Caco-2 (cell line): ENCODE measurements around the gene PDGFA. TPM values are rescaled to one million over a fixed set of nuclear protein-coding genes. Genes with fewer than 3 reads are reported as not detected.

Experiments used
- BruUV-seq: library from RNA; stranded (reverse); fragments of 400-500 nt; replicated peaks from 2 replicates; lab custom pipeline; 2021; lab: Mats Ljungman, UMichigan
- CTCF ChIA-PET: fragments of 300-600 bp; sonication (Branson Sonifier 250); formaldehyde crosslinking; loops from one replicate; lab custom pipeline; 2022; ENCODE audit warnings: antibody characterized with exemption; lab: Charles Lee
- POLR2A ChIA-PET: fragments of 300-600 bp; sonication (Branson Sonifier 250); formaldehyde crosslinking; loops from one replicate; lab custom pipeline; 2022; ENCODE audit warnings: antibody characterized with exemption; lab: Charles Lee
- DNase-seq, 2 experiments: peaks; one replicate each; pipeline versions ENCODE4 v3.0.0 to v3.0.0-alpha.2; 2020 to 2022
- H3K27me3 ChIP-seq: replicated peaks from 2 replicates; pipeline ENCODE4 v1.6.0; 2011; ENCODE audit warnings: low read length; ENCODE audit not compliant: control insufficient read depth, insufficient read depth
- H3K36me3 ChIP-seq: 2 replicates; pipeline ENCODE4 v1.5.1; 2011; ENCODE audit warnings: low read length; ENCODE audit not compliant: control insufficient read depth, insufficient read depth
- H3K4me1 ChIP-seq: fragments of 250-450 bp; sonication (Bioruptor Pico); 2 replicates; pipeline ENCODE4 v1.5.1; 2020; ENCODE audit warnings: mild to moderate bottlenecking
- H3K4me3 ChIP-seq: 2 replicates; pipeline ENCODE4 v1.5.1; 2011; ENCODE audit warnings: low read depth, mild to moderate bottlenecking, control low read depth, low read length
- H3K9me3 ChIP-seq: fragments of 250-450 bp; sonication (Bioruptor Pico); 2 replicates; pipeline ENCODE4 v1.5.1; 2020; ENCODE audit warnings: mild to moderate bottlenecking, moderate library complexity
- H3K27ac Mint-ChIP-seq: one replicate; pipeline ENCODE4 v1.8.0; 2022; ENCODE audit warnings: mixed read lengths; ENCODE audit not compliant: unreplicated experiment
- H3K27me3 Mint-ChIP-seq: one replicate; pipeline ENCODE4 v1.8.0; 2022; ENCODE audit warnings: mixed read lengths; ENCODE audit not compliant: insufficient read depth, unreplicated experiment
- H3K36me3 Mint-ChIP-seq: one replicate; pipeline ENCODE4 v1.8.0; 2022; ENCODE audit warnings: mild to moderate bottlenecking, mixed read lengths; ENCODE audit not compliant: insufficient read depth, unreplicated experiment
- H3K4me1 Mint-ChIP-seq: one replicate; pipeline ENCODE4 v1.8.0; 2022; ENCODE audit warnings: low read depth, mixed read lengths; ENCODE audit not compliant: unreplicated experiment
- H3K4me3 Mint-ChIP-seq: one replicate; pipeline ENCODE4 v1.8.0; 2022; ENCODE audit warnings: mild to moderate bottlenecking, moderate library complexity, mixed read lengths; ENCODE audit not compliant: unreplicated experiment
- H3K9me3 Mint-ChIP-seq: one replicate; pipeline ENCODE4 v1.8.0; 2022; ENCODE audit warnings: mixed read lengths; ENCODE audit not compliant: unreplicated experiment
- CTCF ChIP-seq, 2 experiments: fragments of 200-600 bp in 1 of 2; IDR thresholded peaks; 1 replicate in 1 of 2; 2 replicates in 1 of 2; pipeline versions ENCODE4 v1.5.1 to v1.8.0; 2011 to 2022; ENCODE audit warnings: antibody characterized with exemption in 1 of 2, control low read depth in 1 of 2, inconsistent platforms in 1 of 2, low read depth in 1 of 2, low read length in 1 of 2, mild to moderate bottlenecking in 1 of 2, moderate library complexity in 1 of 2; ENCODE audit not compliant: insufficient read depth in 1 of 2, severe bottlenecking in 1 of 2, unreplicated experiment in 1 of 2
- intact Hi-C: fragments of 100-400 bp; cut with micrococcal nuclease; formaldehyde crosslinking; loops from one replicate; pipeline ENCODE4 v1.10.0; 2022; ENCODE audit not compliant: unreplicated experiment
- total RNA-seq: library from RNA; stranded (reverse); gene quantifications from 2 replicates; pipeline ENCODE4 v1.2.3, GENCODE V29; 2022

Gene PDGFA
- total RNA-seq, 1 experiment from 2014 or later: 78.5 TPM

GRCh38 chr7:514242-514641 lies 5.4 kb downstream of the PDGFA start:
- ChIA-PET POLR2A (no interaction called here), CTCF (interaction anchor here (0.8 kb wide), 1 partner anchor 181 kb away, joined by 9 read pairs; no protein-coding TSS in a partner anchor)
- H3K36me3 Mint-ChIP-seq: peaks cover 54% of the 10 kb centered on the region
- Histone ChIP-seq H3K36me3 (no peaks in the 10 kb centered on the region; the same call in 1 of the 2 replicates), H3K4me3 (no peak overlapping the region), H3K4me1 (peaks cover 18% of the 10 kb centered on the region; the same call in 1 of the 2 replicates), H3K9me3 (no peaks in the 10 kb centered on the region), H3K27me3 (no peaks in the 10 kb centered on the region)
- no peaks in the 10 kb centered on the region for H3K9me3 Mint-ChIP-seq
- TF ChIP-seq CTCF (IDR thresholded peaks at IDR 0.05; ENCODE audit: insufficient read depth in 1 of 2, low read depth in 1 of 2, low read length in 1 of 2, severe bottlenecking in 1 of 2, unreplicated experiment in 1 of 2): no peak
- intact Hi-C loops: no loop called here
- H3K4me1 Mint-ChIP-seq: peaks cover 6% of the 10 kb centered on the region
- no peak for DNase-seq
- H3K27me3 Mint-ChIP-seq: no peaks in the 10 kb centered on the region
- H3K27ac Mint-ChIP-seq: no peak overlapping the region
- no TSS peak for BruUV-seq
- H3K4me3 Mint-ChIP-seq: no peak overlapping the region

GRCh38 chr7:513521-514166 lies 6.0 kb downstream of the PDGFA start:
- Mint-ChIP-seq H3K4me3 (no peak overlapping the region), H3K27ac (no peak overlapping the region), H3K27me3 (no peaks in the 10 kb centered on the region), H3K9me3 (no peaks in the 10 kb centered on the region), H3K4me1 (peaks cover 6% of the 10 kb centered on the region), H3K36me3 (peaks cover 59% of the 10 kb centered on the region)
- Histone ChIP-seq H3K36me3 (no peaks in the 10 kb centered on the region; the same call in 1 of the 2 replicates), H3K4me3 (no peak overlapping the region), H3K4me1 (peaks cover 18% of the 10 kb centered on the region; the same call in 1 of the 2 replicates), H3K9me3 (no peaks in the 10 kb centered on the region), H3K27me3 (no peaks in the 10 kb centered on the region)
- no peak for DNase-seq
- no peak for TF ChIP-seq CTCF (IDR thresholded peaks at IDR 0.05; ENCODE audit: insufficient read depth in 1 of 2, low read depth in 1 of 2, low read length in 1 of 2, severe bottlenecking in 1 of 2, unreplicated experiment in 1 of 2)
- ChIA-PET CTCF (interaction anchor here (0.8 kb wide), 1 partner anchor 180 kb away, joined by 9 read pairs; no protein-coding TSS in a partner anchor), POLR2A (no interaction called here)
- BruUV-seq: no TSS peak
- intact Hi-C loops: no loop called here

GRCh38 chr7:512541-513311 lies 6.9 kb downstream of the PDGFA start:
- intact Hi-C loops: no loop called here

More at GRCh38 chr7:512541-513311, 6.9 kb downstream of the PDGFA start:
- H3K9me3 Mint-ChIP-seq: no peaks in the 10 kb centered on the region
- no peaks in the 10 kb centered on the region for H3K27me3 Mint-ChIP-seq
- Histone ChIP-seq H3K9me3 (no peaks in the 10 kb centered on the region), H3K4me1 (peaks cover 18% of the 10 kb centered on the region; the same call in 1 of the 2 replicates), H3K27me3 (no peaks in the 10 kb centered on the region), H3K4me3 (no peak overlapping the region), H3K36me3 (no peaks in the 10 kb centered on the region; the same call in 1 of the 2 replicates)
- TF ChIP-seq CTCF (IDR thresholded peaks at IDR 0.05; ENCODE audit: insufficient read depth in 1 of 2, low read depth in 1 of 2, low read length in 1 of 2, severe bottlenecking in 1 of 2, unreplicated experiment in 1 of 2): no peak
- DNase-seq: no peak
- H3K36me3 Mint-ChIP-seq: peaks cover 63% of the 10 kb centered on the region
- ChIA-PET POLR2A (no interaction called here), CTCF (no interaction called here)
- H3K27ac Mint-ChIP-seq: peak overlapping the region; percentile 58
- H3K4me3 Mint-ChIP-seq: no peak overlapping the region
- H3K4me1 Mint-ChIP-seq: peaks cover 6% of the 10 kb centered on the region
- BruUV-seq: no TSS peak
